ENCODE measurements around the gene CDC14A.

CDC14A gene

DNA sequence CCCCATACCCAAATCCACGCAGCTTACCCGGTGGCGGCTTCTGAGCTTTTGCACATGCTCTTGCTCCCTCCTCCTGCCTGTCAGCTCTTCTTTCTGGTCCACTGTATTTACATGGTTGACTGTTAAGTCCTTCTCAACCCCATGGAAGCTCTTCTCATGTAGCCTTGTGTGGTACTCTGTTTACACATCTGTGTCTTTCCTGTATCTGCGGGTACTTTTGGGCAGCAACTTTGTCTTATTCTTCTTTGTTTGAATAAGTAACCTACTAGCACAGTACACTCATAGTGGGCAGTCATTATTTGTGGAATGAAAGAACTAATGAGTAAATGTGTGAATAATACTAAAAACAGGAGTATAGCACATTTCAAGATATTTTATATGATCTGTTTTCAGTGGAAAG lies 97.2 kb downstream of the CDC14A start:
- no peak for DNase-seq (ENCODE audit: extremely low spot score)
- POLR2A ChIA-PET = no interaction called here
- TF ChIP-seq FOXA1 (IDR thresholded peaks at IDR 0.05) (no peak), TARDBP (IDR thresholded peaks at IDR 0.05) (no peak), HDGF (IDR thresholded peaks at IDR 0.05; ENCODE audit: borderline replicate concordance) (no peak), LEF1 (IDR thresholded peaks at IDR 0.05; ENCODE audit: borderline replicate concordance) (no peak)
- CTCF ChIA-PET = interaction anchor here (1.0 to 1.5 kb wide), 2 partner anchors 10 to 14 kb away, joined by 3 read pairs; no protein-coding TSS in a partner anchor

- ChIA-PET POLR2A (no interaction called here), CTCF (interaction anchor here (1.3 kb wide), 1 partner anchor 11 kb away, joined by 3 read pairs; no protein-coding TSS in a partner anchor)
- no peak for TF ChIP-seq ARNT (IDR thresholded peaks at IDR 0.05)
- no peak for TF ChIP-seq L3MBTL2 (conservative IDR thresholded peaks at IDR 0.05)
- TF ChIP-seq NFRKB (IDR thresholded peaks at IDR 0.05) = no peak
- no peak for TF ChIP-seq HDGF (IDR thresholded peaks at IDR 0.05; ENCODE audit: borderline replicate concordance)
- DNase-seq (ENCODE audit: extremely low spot score) = no peak
Measured at GRCh38 chr1:100452641-100453040, 100.3 kb downstream of the CDC14A start.

- DNase-seq (ENCODE audit: extremely low spot score) = no peak
- ChIA-PET POLR2A (interaction anchor here (1.0 to 1.5 kb wide), 2 partner anchors 102 to 322 kb away, joined by 3 to 4 read pairs; partner anchors contain the start of gene TRMT13), CTCF (interaction anchor here (0.6 to 1.6 kb wide), 9 partner anchors 8 to 1197 kb away, joined by 3 to 6 read pairs (median 4); no protein-coding TSS in a partner anchor)
- no peak for TF ChIP-seq LEF1 (IDR thresholded peaks at IDR 0.05; ENCODE audit: borderline replicate concordance)
- TF ChIP-seq L3MBTL2 (conservative IDR thresholded peaks at IDR 0.05) = no peak
- no peak for TF ChIP-seq HDGF (IDR thresholded peaks at IDR 0.05; ENCODE audit: borderline replicate concordance)
- no peak for TF ChIP-seq ELF4 (IDR thresholded peaks at IDR 0.05)
- no peak for TF ChIP-seq SP1 (IDR thresholded peaks at IDR 0.05)
- TF ChIP-seq ZNF384 (IDR thresholded peaks at IDR 0.05) = no peak
- no peak for TF ChIP-seq FOXK2 (IDR thresholded peaks at IDR 0.05)
- no peak for TF ChIP-seq CTBP1 (IDR thresholded peaks at IDR 0.05; ENCODE audit: borderline replicate concordance)
- no peak for TF ChIP-seq BHLHE40 (IDR thresholded peaks at IDR 0.05; ENCODE audit: borderline replicate concordance)
- no peak for TF ChIP-seq FOXM1 (IDR thresholded peaks at IDR 0.05; ENCODE audit: borderline replicate concordance)
- no peak for TF ChIP-seq SUZ12 (IDR thresholded peaks at IDR 0.05)
- TF ChIP-seq FOXA1 (IDR thresholded peaks at IDR 0.05) = no peak
Measured at GRCh38 chr1:100455478-100456072, 103.3 kb downstream of the CDC14A start.

GRCh38 chr1:100456880-100457279 lies 104.6 kb downstream of the CDC14A start:
- CTCF ChIA-PET = interaction anchor here (0.6 to 0.7 kb wide), 3 partner anchors 207 to 362 kb away, joined by 3 to 6 read pairs (median 4); no protein-coding TSS in a partner anchor
- POLR2A ChIA-PET = no interaction called here
- no peak for TF ChIP-seq PKNOX1 (IDR thresholded peaks at IDR 0.05)
- no peak for TF ChIP-seq FOXM1 (IDR thresholded peaks at IDR 0.05; ENCODE audit: borderline replicate concordance)
- no peak for TF ChIP-seq TARDBP (IDR thresholded peaks at IDR 0.05)
- no peak for TF ChIP-seq SP1 (IDR thresholded peaks at IDR 0.05)
- TF ChIP-seq ELF4 (IDR thresholded peaks at IDR 0.05) = no peak
- TF ChIP-seq FOXK2 (IDR thresholded peaks at IDR 0.05) = no peak
- no peak for TF ChIP-seq LEF1 (IDR thresholded peaks at IDR 0.05; ENCODE audit: borderline replicate concordance)
- no peak for TF ChIP-seq CTBP1 (IDR thresholded peaks at IDR 0.05; ENCODE audit: borderline replicate concordance)
- no peak for TF ChIP-seq SUZ12 (IDR thresholded peaks at IDR 0.05)
- no peak for TF ChIP-seq ARNT (IDR thresholded peaks at IDR 0.05)
- TF ChIP-seq L3MBTL2 (conservative IDR thresholded peaks at IDR 0.05) = no peak
- no peak for TF ChIP-seq ZNF384 (IDR thresholded peaks at IDR 0.05)
- no peak for TF ChIP-seq BHLHE40 (IDR thresholded peaks at IDR 0.05; ENCODE audit: borderline replicate concordance)
- no peak for TF ChIP-seq FOXA1 (IDR thresholded peaks at IDR 0.05)
- TF ChIP-seq HDGF (IDR thresholded peaks at IDR 0.05; ENCODE audit: borderline replicate concordance) = no peak
- TF ChIP-seq NFRKB (IDR thresholded peaks at IDR 0.05) = no peak
- no peak for DNase-seq (ENCODE audit: extremely low spot score)

DNA sequence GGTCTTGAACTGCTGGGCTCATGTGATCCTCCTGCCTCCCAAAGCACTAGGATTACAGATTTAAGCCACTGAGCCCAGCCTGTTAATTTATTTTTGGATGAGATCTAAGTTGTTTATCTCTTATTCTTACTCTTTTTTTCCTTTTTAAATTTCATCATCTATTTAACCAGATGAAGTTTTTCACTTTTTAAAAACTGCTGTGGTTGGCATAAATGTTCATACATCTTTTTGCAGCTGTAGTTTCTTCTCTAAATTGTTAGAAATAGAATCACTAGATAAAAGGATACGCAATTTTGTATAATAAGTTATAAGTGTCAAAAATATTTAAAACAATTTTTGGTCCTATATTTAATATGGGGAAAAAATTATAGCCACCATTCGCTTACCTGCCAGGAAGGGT lies 105.4 kb downstream of the CDC14A start:
- DNase-seq (ENCODE audit: extremely low spot score) = no peak
- ChIA-PET POLR2A (no interaction called here), CTCF (interaction anchor here (1.1 kb wide), 1 partner anchor 647 kb away, joined by 3 read pairs; no protein-coding TSS in a partner anchor)
- TF ChIP-seq LEF1 (IDR thresholded peaks at IDR 0.05; ENCODE audit: borderline replicate concordance) (no peak), SP1 (IDR thresholded peaks at IDR 0.05) (no peak), HDGF (IDR thresholded peaks at IDR 0.05; ENCODE audit: borderline replicate concordance) (no peak), ELF4 (IDR thresholded peaks at IDR 0.05) (no peak), CTBP1 (IDR thresholded peaks at IDR 0.05; ENCODE audit: borderline replicate concordance) (no peak), L3MBTL2 (conservative IDR thresholded peaks at IDR 0.05) (no peak), ZNF384 (IDR thresholded peaks at IDR 0.05) (no peak), NFRKB (IDR thresholded peaks at IDR 0.05) (no peak), SUZ12 (IDR thresholded peaks at IDR 0.05) (no peak), FOXA1 (IDR thresholded peaks at IDR 0.05) (no peak), FOXK2 (IDR thresholded peaks at IDR 0.05) (no peak), TARDBP (IDR thresholded peaks at IDR 0.05) (no peak), FOXM1 (IDR thresholded peaks at IDR 0.05; ENCODE audit: borderline replicate concordance) (no peak), ARNT (IDR thresholded peaks at IDR 0.05) (no peak), BHLHE40 (IDR thresholded peaks at IDR 0.05; ENCODE audit: borderline replicate concordance) (no peak), PKNOX1 (IDR thresholded peaks at IDR 0.05) (no peak)

DNA sequence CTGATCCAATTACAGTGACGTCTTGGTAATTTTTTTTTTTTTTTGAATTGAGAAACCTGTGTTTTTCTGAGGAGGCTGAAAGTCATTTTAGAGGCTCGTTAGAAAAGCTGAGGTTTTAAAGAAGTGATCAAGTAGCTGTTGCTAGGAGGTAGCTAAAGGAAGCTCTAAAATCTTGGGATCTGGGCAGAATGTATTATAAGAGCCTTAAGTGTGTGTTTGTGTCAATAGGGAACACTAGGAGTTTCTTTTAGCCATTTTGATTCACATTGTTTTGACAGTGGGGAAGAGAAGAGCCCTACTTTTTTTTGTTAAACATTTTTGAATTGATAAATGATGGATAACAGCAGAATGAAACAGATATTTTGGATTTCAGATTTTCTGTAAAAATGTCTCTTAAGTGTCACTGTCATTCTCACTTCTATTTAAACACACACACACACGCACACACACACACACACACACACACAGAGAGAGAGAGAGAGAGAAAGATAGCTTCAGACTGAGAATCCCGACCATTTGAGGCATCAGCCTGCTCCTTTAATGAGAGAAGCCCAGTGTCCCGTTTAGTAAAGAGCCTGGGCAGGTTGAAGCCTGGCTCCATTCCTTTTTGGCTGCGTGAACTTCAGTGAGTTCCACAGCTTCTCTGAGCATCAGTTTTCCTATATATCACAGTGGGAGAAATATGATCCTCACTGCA lies 106.5 kb downstream of the CDC14A start:
- POLR2A ChIA-PET = interaction anchor here (1.0 to 1.1 kb wide), 2 partner anchors 103 to 421 kb away, joined by 3 to 4 read pairs; a partner anchor contains a TSS

More for the DNA sequence above, 106.5 kb downstream of the CDC14A start:
- TF ChIP-seq FOXA1 (IDR thresholded peaks at IDR 0.05) (no peak), ARNT (IDR thresholded peaks at IDR 0.05) (no peak), SP1 (IDR thresholded peaks at IDR 0.05) (no peak), TARDBP (IDR thresholded peaks at IDR 0.05) (no peak), LEF1 (IDR thresholded peaks at IDR 0.05; ENCODE audit: borderline replicate concordance) (no peak), ELF4 (IDR thresholded peaks at IDR 0.05) (no peak), FOXK2 (IDR thresholded peaks at IDR 0.05) (no peak), PKNOX1 (IDR thresholded peaks at IDR 0.05) (no peak), BHLHE40 (IDR thresholded peaks at IDR 0.05; ENCODE audit: borderline replicate concordance) (no peak), FOXM1 (IDR thresholded peaks at IDR 0.05; ENCODE audit: borderline replicate concordance) (no peak), HDGF (IDR thresholded peaks at IDR 0.05; ENCODE audit: borderline replicate concordance) (no peak), NFRKB (IDR thresholded peaks at IDR 0.05) (no peak), ZNF384 (IDR thresholded peaks at IDR 0.05) (no peak), L3MBTL2 (conservative IDR thresholded peaks at IDR 0.05) (no peak), CTBP1 (IDR thresholded peaks at IDR 0.05; ENCODE audit: borderline replicate concordance) (no peak)
- CTCF ChIA-PET = interaction anchor here (0.6 to 1.4 kb wide), 16 partner anchors 9 to 1457 kb away, joined by 3 to 7 read pairs (median 4); partner anchors contain the start of genes SASS6 and TRMT13
- DNase-seq (ENCODE audit: extremely low spot score) = peak; percentile 11

Data from HEK293T (cell line).